T-helper 2 cell (primary cell): ENCODE measurements around the gene PLSCR3.

Experiments
- DNase-seq, 5 experiments: peaks; one replicate each; pipeline versions ENCODE4 v3.0.0 to v3.0.0-alpha.2; 2012 to 2022

PLSCR3 gene

DNA sequence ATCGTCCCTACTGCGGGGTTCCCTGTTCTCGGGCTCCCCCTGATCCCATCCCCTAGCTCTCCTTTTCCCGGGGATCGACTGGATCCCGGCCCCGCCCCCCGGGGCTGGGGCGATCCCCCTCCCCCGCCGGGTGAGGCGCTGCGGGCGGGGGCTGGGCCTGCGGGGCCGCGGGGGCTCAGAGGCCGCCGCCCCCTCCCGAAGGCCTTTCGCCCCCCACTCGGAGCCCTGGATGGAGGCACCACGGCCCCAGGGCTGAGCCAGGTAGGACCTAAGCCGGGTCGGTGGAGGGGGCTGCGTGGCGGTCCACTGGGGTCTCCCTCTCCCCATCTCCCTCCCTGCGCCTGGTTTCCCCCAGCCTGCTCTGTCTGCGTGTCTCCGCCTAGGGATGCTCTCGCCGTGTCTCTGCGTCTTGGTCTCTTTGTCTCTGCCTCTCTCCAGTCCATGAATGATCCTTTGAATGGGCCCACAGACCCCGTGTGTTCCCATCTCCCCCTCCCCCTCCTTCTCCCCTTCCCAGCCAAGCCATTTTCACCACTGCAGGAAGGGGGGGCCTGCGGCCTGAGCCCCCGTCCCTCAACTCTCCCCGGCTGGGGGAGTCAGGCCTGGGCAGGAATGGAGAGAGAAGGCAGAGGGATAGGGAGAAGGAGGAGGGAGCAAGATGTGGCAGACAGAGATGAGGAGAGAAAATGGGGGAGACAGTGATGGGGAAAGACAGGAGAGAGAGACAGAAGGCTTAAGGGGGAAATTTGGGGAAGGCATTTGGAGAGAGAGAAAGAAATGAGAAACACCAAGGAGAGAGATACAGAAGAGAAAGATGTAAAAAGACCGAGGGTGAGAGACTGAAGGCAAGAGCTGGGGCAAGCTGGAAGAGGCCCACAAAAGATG lies 11.3 kb upstream of the PLSCR3 start:
- DNase-seq, result no peak

DNA sequence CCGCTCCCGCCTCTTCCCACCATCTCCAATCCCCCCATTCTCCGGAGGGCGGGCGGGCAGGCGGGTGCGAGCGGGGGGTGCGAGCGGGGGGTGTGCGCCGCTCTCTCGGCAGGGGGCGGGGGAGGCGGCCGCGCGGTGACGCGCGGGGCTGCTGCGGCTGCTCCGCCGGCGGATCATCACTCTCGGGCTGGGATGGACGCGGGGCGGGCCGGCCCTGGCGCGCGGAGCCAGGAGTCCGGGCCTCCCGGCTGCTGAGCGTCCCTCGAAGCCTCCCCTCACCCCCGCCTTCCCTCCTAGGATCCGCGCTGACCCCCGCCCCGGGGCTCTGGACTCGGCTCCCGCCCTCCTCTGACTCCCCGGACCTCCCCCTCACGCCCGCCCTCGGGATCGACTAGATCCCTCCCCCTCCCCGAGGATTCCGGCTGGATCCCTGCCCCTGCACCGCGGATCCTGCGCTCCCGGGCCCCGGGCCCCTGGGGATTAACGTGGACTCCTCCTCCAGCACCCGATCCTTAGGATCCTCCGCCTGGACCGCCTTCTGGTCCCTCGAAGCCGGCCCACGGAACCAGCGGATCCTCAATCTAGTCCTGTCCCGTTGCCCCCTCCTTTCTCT lies 10.5 kb upstream of the PLSCR3 start:
- DNase-seq, result peak in 4 of 5 experiments; percentile 49 to 78 (median 68)

- peak; percentile 90 to 99 (median 92) for DNase-seq
Measured at GRCh38 chr17:7403977-7404736, 9.8 kb upstream of the PLSCR3 start, which contains the start of gene TMEM256. Gene TMEM256 (minus strand): TSS chr17:7404097. CDS start chr17:7404084, 13 bp downstream.

DNA sequence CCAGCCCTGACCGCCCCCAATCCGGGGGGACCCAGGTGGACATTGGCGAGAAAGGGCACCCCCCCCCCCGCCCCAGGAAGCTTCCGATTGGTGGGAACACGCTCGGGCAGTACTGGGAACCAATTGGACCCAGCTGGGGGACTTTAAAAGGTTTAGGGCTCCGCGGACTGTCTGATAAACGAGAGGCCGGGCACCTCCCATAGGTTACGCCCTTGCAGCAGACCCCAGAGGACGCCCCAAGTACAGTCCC lies 9.3 kb upstream of the PLSCR3 start:
- DNase-seq, result no peak

- peak in 1 of 5 experiments; percentile 24 for DNase-seq
Measured at GRCh38 chr17:7403043-7403726, 8.9 kb upstream of the PLSCR3 start.

DNA sequence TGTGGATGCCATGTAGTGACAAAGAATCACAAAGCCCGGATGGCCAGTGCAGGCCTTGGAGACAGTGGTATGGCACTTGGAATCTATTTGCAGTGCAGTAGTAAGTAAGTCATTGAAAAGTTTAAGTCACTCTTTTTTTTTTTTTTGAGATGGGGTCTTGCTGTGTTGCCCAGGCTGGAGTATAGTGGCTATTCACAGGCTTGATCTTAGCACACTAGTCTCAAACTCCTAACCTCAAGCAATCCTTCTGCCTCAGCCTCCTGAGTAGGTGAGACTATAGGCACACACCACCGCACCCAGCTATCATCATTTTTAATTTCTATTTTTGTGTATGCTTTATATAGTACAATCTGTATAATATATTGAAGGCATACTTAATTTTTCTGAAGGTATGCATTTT lies 4.3 kb upstream of the PLSCR3 start:
- DNase-seq, result no peak

DNA sequence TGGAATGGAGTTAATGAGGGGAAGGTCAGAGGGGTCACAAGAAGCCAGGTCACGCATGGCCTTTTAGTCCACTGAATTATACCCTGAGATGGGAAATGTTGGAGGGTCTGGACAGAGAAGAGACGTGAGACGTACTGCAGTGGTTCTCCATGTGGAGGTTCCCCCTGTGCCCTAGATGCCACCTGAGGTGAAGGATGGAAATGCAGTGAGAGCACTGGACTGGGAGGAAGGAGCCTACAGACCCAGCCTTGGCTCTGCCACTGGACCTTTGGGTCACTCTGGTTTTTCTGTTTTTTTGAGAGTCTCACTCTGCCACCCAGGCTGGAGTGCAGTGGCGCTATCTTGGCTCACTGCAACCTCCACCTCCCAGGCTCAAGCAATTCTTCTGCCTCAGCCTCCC lies 1.8 kb upstream of the PLSCR3 start:
- no peak for DNase-seq

- peak; percentile 37 to 72 (median 59) for DNase-seq
Measured at GRCh38 chr17:7393613-7394451, 493 bp downstream of the PLSCR3 start.

DNA sequence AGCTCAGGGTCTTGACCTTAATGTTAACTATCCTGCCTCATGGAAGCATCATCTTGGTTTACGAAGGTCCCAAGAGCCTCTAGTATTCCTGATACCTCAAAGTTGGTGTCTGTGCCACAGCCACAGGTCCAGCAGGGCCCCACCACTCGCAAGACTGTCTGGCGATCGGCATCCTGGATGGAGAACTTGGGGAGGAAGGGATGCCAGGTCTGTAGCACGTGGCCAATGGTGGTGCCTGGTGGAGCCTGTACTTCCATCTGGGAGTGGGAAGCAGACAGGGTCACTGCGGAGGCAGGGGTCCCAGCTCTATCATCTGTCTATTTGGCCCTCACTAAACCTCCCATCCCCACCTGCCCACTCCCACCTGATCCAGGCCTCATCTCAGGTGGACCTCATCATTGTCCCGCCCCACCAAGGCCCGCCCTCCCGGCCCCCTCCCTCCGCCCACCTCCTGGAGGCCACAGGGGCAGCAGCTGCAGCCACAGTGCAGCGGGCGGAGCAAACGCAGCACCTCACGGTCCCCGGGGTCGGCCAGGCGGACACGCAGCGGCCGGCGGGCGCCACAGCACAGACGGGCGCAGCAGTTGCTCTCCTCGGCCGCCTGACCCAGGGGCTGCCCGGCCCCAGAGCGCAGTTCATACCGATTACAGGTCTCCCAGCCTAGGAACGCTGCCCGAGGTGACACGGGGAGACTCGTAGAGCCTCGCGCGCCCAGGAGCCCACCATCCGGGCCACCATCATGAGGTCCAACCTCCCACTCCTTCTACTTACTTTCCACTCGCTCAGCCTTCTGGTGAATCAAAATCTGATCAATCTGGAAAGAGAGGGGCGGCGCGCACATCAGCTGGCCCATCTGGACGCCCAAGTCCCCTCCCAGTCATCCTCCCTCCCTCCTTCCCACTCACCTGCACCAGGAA lies 1.4 kb downstream of the PLSCR3 start:
- no peak for DNase-seq

DNA sequence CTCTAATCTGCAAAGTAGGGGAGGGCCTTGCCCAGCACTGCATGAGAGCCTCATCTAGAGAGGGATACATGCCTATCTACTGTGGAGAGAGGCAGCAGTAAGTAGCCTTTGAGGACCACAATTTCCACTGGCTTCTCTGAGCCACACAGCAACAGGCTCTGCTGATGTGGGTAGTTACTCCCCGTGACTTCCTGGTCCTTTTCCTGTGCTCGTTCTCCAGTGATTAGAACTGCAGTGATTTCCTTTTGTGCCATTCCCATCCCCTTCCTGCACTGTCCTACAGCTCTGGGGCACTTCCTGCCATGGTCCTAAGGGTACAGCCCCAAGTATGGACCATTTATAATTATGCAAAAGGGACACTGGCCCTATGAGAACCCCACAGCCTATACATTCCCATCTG lies 3.0 kb downstream of the PLSCR3 start:
- no peak for DNase-seq

- no peak for DNase-seq
Measured at GRCh38 chr17:7389924-7390910, 4.1 kb downstream of the PLSCR3 start.

DNA sequence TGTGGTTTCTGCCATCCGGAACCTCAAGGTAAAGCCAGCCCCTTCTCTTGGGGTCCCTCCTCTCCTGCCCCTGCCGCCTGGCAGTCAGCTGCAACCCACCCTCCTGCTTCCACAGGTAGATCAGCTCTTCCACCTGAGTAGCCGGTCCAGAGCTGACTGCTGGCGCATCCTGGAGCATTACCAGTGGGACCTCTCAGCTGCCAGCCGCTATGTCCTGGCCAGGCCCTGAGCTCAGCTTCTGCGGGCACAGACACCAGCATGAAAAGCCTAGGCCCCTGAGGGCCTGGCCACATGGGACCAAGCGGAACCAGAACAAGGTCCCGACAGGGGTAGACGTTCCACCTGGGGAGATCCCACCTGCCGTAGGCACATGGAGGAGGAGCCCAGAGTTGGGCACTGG lies 5.5 kb downstream of the PLSCR3 start:
- DNase-seq, result no peak

GRCh38 chr17:7384489-7385081 lies 9.7 kb downstream of the PLSCR3 start:
- no peak for DNase-seq

DNA sequence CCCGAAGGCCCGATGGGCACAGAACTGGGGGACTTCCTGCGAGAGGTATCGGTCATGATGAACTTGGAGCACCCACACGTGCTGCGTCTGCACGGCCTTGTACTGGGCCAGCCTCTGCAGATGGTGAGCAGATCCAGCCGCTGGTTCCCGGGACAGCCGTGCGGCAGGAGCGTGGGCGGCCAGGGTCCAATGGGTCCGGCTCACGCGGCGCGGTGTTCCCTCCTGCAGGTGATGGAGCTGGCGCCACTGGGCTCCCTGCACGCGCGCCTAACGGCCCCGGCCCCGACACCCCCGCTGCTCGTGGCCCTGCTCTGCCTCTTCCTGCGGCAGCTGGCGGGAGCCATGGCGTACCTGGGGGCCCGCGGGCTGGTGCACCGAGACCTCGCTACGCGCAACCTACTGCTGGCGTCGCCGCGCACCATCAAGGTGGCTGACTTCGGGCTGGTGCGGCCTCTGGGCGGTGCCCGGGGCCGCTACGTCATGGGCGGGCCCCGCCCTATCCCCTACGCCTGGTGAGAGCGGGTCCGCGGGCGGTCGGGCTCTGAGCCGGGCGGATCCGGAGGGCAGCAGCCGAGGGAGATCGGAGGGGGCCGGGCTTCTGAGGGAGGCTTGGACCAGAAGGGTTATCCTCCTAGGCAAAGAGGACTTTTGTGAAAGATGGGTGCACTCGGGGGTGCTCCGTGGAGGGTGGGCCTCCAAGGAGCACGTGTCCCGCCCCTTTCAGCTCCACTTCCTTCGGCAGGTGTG lies 10.4 kb downstream of the PLSCR3 start:
- DNase-seq, result peak; percentile 61 to 85 (median 75)

DNA sequence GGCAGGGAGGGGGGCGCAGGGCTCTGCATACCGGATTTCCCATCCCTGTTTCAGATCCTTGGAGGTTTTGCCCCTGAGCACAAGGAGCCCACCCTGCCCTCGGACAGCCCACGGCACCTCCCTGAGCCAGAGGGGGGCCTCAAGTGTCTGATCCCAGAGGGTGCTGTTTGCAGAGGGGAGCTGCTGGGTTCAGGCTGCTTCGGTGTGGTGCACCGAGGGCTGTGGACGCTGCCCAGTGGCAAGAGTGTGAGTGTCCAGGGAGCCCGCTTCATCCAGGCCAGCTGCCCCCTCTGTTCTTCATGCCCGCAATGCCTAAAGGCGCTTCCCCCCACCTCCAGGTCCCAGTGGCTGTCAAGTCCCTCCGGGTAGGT lies 11.0 kb downstream of the PLSCR3 start:
- no peak for DNase-seq

DNA sequence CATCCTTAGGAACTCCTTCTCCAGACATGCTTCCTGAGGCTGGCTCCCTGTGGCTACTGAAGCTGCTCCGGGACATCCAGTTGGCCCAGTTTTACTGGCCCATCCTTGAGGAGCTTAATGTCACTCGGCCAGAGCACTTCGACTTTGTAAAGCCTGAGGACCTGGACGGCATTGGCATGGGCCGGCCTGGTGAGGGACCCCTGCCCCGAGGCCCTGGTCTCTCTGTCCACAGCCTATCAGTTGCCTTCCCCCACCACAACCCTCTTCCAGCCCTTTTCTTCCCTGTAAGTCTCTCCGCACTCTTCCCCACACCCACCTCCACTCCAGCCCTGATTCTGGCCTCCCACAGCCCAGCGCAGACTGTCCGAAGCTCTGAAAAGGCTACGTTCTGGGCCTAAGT lies 11.4 kb downstream of the PLSCR3 start:
- no peak for DNase-seq

DNA sequence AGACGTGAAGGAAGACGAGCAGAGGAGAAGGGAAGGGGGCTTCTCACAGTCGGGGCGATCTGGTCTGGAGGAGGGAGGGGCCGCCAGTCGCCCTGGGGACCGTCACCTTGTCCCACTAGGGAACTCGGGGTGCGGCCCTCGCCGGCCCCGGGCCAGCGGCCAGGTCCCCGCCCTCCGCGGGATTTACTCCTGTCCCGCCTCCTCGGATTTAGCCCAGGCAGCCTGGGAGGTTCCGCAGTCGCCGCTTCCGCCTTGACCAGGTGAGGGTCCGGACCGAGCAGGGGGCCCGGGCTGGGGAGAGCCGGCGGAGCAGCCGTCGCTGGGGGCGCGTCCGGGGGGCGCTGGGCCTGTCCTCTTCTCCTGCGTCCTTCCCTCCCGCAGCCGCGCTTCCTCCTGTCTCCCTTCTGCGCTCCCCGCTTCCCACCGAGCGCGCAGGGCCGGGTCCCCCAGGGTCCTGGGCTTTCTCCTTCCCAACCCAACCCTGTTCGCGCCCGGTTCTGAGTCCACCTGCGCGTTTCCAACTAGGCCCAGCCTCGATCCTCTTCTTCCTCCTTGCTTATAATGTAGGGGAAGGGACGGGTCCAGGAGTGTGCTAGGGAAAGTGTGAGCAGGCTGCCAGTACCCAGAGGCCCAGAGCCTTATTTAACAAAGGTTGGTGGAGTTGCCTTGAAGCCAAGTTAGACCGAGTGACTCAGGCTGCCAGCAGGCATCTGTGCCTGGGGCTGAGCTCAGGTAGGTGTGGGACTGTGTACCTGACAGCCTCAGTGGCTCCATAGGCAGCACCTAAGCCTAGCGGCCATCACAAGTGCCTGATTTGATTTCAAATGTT lies 13.3 kb downstream of the PLSCR3 start, which contains the start of gene TNK1:
Gene TNK1, plus strand, starts transcription at position 235 of the 829 bp plus-strand sequence. CDS start 1,838 bp downstream, outside the sequence.
- DNase-seq, result no peak
